OCI-LY1 (cell line): ENCODE measurements around the gene OR10K2.

ENCODE experiments used
- H2AFZ ChIP-seq: fragments of 200-600 bp; sonication (generic), shearing (Covaris generic); 2 replicates; pipeline ENCODE4 v1.6.0; 2014; ENCODE audit warnings: antibody characterized with exemption, mild to moderate bottlenecking, low read length
- H3F3A ChIP-seq: fragments of 200-600 bp; sonication (generic), shearing (Covaris generic); 2 replicates; pipeline ENCODE4 v1.6.0; 2014; ENCODE audit warnings: mild to moderate bottlenecking, antibody characterized with exemption, low read length, moderate library complexity; ENCODE audit not compliant: insufficient read depth
- H3K27ac ChIP-seq: fragments of 200-600 bp; sonication (generic); 2 replicates; pipeline ENCODE4 v1.5.1; 2014; ENCODE audit warnings: low read length, mixed run types, mild to moderate bottlenecking, low read depth; ENCODE audit not compliant: poor library complexity, severe bottlenecking
- H3K27me3 ChIP-seq: fragments of 200-600 bp; sonication (generic); 2 replicates; pipeline ENCODE4 v1.6.0; 2014; ENCODE audit warnings: antibody characterized with exemption, mild to moderate bottlenecking, low read length, moderate library complexity; ENCODE audit not compliant: insufficient read depth
- H3K36me3 ChIP-seq: fragments of 200-600 bp; sonication (generic); 2 replicates; pipeline ENCODE4 v1.6.1; 2014; ENCODE audit warnings: mild to moderate bottlenecking, antibody characterized with exemption, low read length, moderate library complexity, mixed read lengths; ENCODE audit not compliant: insufficient read depth
- H3K4me1 ChIP-seq: fragments of 200-600 bp; sonication (generic); 2 replicates; pipeline ENCODE4 v1.5.1; 2014; ENCODE audit warnings: mild to moderate bottlenecking, low read length, moderate library complexity; ENCODE audit not compliant: insufficient read depth, severe bottlenecking
- H3K4me2 ChIP-seq: fragments of 200-600 bp; sonication (generic), shearing (Covaris generic); 2 replicates; pipeline ENCODE4 v1.6.1; 2014; ENCODE audit warnings: low read length
- H3K4me3 ChIP-seq: fragments of 200-600 bp; sonication (generic); 2 replicates; pipeline ENCODE4 v1.5.1; 2014; ENCODE audit warnings: low read length, low read depth, mild to moderate bottlenecking, mixed read lengths; ENCODE audit not compliant: poor library complexity, severe bottlenecking
- H3K79me2 ChIP-seq: fragments of 200-600 bp; shearing (Covaris generic); 2 replicates; pipeline ENCODE4 v1.6.1; 2016; ENCODE audit warnings: mixed run types, low read length, mixed read lengths; ENCODE audit not compliant: insufficient read depth
- H3K9ac ChIP-seq: fragments of 200-600 bp; sonication (generic), shearing (Covaris generic); 2 replicates; pipeline ENCODE4 v1.6.1; 2014; ENCODE audit warnings: mild to moderate bottlenecking, low read length, mixed read lengths
- H3K9me2 ChIP-seq: fragments of 200-600 bp; sonication (generic), shearing (Covaris generic); 2 replicates; pipeline ENCODE4 v1.6.1; 2014; ENCODE audit warnings: low read depth, mild to moderate bottlenecking, low read length, mixed read lengths
- H3K9me3 ChIP-seq: fragments of 200-600 bp; shearing (Covaris generic); 2 replicates; pipeline ENCODE4 v1.6.1; 2014; ENCODE audit warnings: low read length, mixed read lengths
- H4K20me1 ChIP-seq: fragments of 200-600 bp; sonication (generic), shearing (Covaris generic); 2 replicates; pipeline ENCODE4 v1.6.0; 2016; ENCODE audit warnings: mild to moderate bottlenecking, low read length; ENCODE audit not compliant: insufficient read depth
- CTCF ChIP-seq: fragments of 200-600 bp; sonication (generic), shearing (Covaris generic); IDR thresholded peaks from 2 replicates; pipeline ENCODE4 v1.5.1; 2017; ENCODE audit warnings: mild to moderate bottlenecking, antibody characterized with exemption, low read length, moderate library complexity, mixed read lengths
- EZH2 ChIP-seq: fragments of 200-600 bp; sonication (generic), shearing (Covaris generic); IDR thresholded peaks from 2 replicates; pipeline ENCODE4 v1.8.0; 2017; ENCODE audit warnings: borderline replicate concordance, mixed run types, mild to moderate bottlenecking, antibody characterized with exemption, low read length, moderate library complexity, mixed read lengths

The OR10K2 gene

GRCh38 chr1:158393476-158393875, 32.6 kb downstream of the OR10K2 start:
- Histone ChIP-seq H3K4me3 (no peak overlapping the region), H3K79me2 (no peaks in the 10 kb centered on the region), H3F3A (no peaks in the 10 kb centered on the region), H3K4me2 (no peak overlapping the region), H3K36me3 (no peaks in the 10 kb centered on the region), H3K4me1 (no peaks in the 10 kb centered on the region), H4K20me1 (no peaks in the 10 kb centered on the region), H2AFZ (no peak overlapping the region), H3K27me3 (no peaks in the 10 kb centered on the region), H3K27ac (no peak overlapping the region), H3K9me3 (no peaks in the 10 kb centered on the region), H3K9ac (no peak overlapping the region), H3K9me2 (no peaks in the 10 kb centered on the region)
- TF ChIP-seq CTCF = no peak
- no peak for TF ChIP-seq EZH2

- Histone ChIP-seq H3K27ac (no peak overlapping the region), H3K4me1 (no peaks in the 10 kb centered on the region), H3K4me2 (no peak overlapping the region), H3K36me3 (no peaks in the 10 kb centered on the region), H3K9me3 (no peaks in the 10 kb centered on the region), H3K79me2 (no peaks in the 10 kb centered on the region), H3K9ac (no peak overlapping the region), H4K20me1 (no peaks in the 10 kb centered on the region), H3F3A (no peaks in the 10 kb centered on the region), H2AFZ (no peak overlapping the region), H3K9me2 (no peaks in the 10 kb centered on the region), H3K4me3 (no peak overlapping the region), H3K27me3 (no peaks in the 10 kb centered on the region)
- no peak for TF ChIP-seq CTCF
- TF ChIP-seq EZH2 = no peak
Measured at GRCh38 chr1:158391099-158391498, 34.9 kb downstream of the OR10K2 start.

GRCh38 chr1:158390331-158390730, 35.7 kb downstream of the OR10K2 start:
- Histone ChIP-seq H3K36me3 (no peaks in the 10 kb centered on the region), H3K4me3 (no peak overlapping the region), H2AFZ (no peak overlapping the region), H3K4me1 (no peaks in the 10 kb centered on the region), H3K79me2 (no peaks in the 10 kb centered on the region), H3K4me2 (no peak overlapping the region), H3K9ac (no peak overlapping the region), H3F3A (no peaks in the 10 kb centered on the region), H4K20me1 (no peaks in the 10 kb centered on the region), H3K27ac (no peak overlapping the region), H3K9me3 (no peaks in the 10 kb centered on the region), H3K27me3 (no peaks in the 10 kb centered on the region), H3K9me2 (no peaks in the 10 kb centered on the region)
- TF ChIP-seq EZH2 = no peak
- TF ChIP-seq CTCF = no peak
